ENCODE data around the gene TNNT1. TPM values are rescaled to one million over a fixed set of nuclear protein-coding genes. Genes with fewer than 3 reads are reported as not detected.

Gene TNNT1
- total RNA-seq, 1 experiment from 2014 or later = 228 TPM

DNA sequence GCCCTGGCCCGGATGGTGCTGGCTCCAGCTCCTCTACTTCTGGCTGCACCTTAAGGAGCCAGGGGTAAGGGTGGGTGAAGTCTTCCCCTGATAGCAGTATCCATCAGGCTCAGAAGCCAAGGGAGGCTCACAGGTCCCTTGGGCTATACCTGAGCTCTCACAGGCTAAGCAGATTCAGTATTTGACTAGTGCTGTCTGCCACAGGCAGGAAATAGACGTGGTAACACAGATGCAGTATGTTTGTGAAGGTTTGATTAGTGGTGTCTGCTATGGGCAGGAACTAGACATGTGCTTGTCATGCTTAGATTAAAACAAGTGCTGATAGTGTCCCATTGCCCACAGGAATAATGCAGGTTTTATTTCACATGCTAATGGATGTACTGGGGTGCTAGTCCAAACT is 27.1 kb upstream of the TNNT1 start:
- Histone ChIP-seq H3K4me1 (replicated peaks; ENCODE audit: insufficient read depth) (peaks cover 10% of the 10 kb centered on the region; the same call in 1 of the 2 replicates), H2AFZ (no peak overlapping the region)
- intact Hi-C loops (cut with micrococcal nuclease; ENCODE audit: unreplicated experiment) = no loop called here

DNA sequence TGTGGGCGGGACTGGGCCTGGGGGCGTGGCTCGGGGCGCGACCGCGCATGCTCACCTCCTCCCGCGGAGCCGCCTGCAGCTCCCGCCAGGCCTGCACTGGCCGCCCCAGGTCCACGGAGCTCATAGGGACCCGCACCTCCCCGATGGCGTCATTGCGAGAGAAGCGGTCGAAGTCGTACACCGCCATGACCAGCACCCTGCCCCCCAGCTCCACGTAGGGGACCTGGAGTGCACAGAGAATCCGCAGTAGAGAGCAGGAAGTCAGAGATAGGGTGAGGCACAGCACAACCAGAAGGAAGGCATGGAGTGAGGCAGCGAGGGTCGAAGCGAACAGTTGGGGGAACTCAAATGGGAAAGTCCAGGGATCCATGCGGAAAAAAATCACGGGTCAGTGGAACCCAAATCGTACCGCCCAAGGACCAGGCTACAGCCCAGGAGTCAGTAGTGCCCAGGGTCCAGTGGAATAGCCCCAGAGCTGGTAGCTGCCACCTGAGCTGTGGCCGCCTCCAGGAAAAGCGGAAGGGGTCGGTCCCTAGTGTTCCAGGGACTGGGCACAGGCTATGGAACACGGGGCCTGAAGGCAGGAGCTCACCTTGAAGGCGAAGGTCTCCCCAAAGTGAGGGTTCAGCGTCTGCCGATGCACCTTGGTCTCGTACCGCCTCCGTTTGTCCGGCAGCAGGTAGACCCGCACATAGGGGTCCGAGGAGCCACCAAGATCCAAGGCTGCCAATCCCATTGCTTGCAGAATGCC is 26.3 kb upstream of the TNNT1 start:
- TF ChIP-seq, protein P1, sequence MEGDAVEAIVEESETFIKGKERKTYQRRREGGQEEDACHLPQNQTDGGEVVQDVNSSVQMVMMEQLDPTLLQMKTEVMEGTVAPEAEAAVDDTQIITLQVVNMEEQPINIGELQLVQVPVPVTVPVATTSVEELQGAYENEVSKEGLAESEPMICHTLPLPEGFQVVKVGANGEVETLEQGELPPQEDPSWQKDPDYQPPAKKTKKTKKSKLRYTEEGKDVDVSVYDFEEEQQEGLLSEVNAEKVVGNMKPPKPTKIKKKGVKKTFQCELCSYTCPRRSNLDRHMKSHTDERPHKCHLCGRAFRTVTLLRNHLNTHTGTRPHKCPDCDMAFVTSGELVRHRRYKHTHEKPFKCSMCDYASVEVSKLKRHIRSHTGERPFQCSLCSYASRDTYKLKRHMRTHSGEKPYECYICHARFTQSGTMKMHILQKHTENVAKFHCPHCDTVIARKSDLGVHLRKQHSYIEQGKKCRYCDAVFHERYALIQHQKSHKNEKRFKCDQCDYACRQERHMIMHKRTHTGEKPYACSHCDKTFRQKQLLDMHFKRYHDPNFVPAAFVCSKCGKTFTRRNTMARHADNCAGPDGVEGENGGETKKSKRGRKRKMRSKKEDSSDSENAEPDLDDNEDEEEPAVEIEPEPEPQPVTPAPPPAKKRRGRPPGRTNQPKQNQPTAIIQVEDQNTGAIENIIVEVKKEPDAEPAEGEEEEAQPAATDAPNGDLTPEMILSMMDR (conservative IDR thresholded peaks at IDR 0.05) = no peak
- no peak for TF ChIP-seq EZH2 (IDR thresholded peaks at IDR 0.05; ENCODE audit: low read depth)
- no peak overlapping the region for H3K4me3 ChIP-seq
- H3K9me2 ChIP-seq (ENCODE audit: insufficient read depth) = no peaks in the 10 kb centered on the region
- no peaks in the 10 kb centered on the region for H3K36me3 ChIP-seq (ENCODE audit: low read depth)
- H3F3A ChIP-seq (ENCODE audit: insufficient read depth, low read depth) = peaks cover 25% of the 10 kb centered on the region
- BruUV-seq (replicated peaks) = no TSS peak
- peaks cover 10% of the 10 kb centered on the region; the same call in 1 of the 2 replicates for H3K4me1 ChIP-seq (replicated peaks; ENCODE audit: insufficient read depth)
- H3K27ac ChIP-seq = no peak overlapping the region
- CTCF ChIA-PET = interaction anchor here (0.6 kb wide), 1 partner anchor 147 kb away, joined by 5 read pairs; no protein-coding TSS in a partner anchor
- H4K20me1 ChIP-seq (ENCODE audit: insufficient read depth) = no peaks in the 10 kb centered on the region
- no peak for DNase-seq
- intact Hi-C loops (cut with micrococcal nuclease; ENCODE audit: unreplicated experiment) = no loop called here
- POLR2A ChIA-PET (ENCODE audit: unreplicated experiment) = interaction anchor here (0.6 kb wide), 1 partner anchor 100 kb away, joined by 3 read pairs; the partner anchor contains the start of gene EPS8L1
- no peaks in the 10 kb centered on the region for H3K27me3 ChIP-seq (ENCODE audit: insufficient read depth, low read depth)
- H3K9me3 ChIP-seq (ENCODE audit: insufficient read depth, low read depth) = no peaks in the 10 kb centered on the region
- no peaks in the 10 kb centered on the region for H3K79me2 ChIP-seq (ENCODE audit: low read depth)
- H2AFZ ChIP-seq = no peak overlapping the region
- no peak overlapping the region for H3K4me2 ChIP-seq

More for the DNA sequence above, 27.1 kb upstream of the TNNT1 start:
- H3K79me2 ChIP-seq (ENCODE audit: low read depth) = no peaks in the 10 kb centered on the region
- no peaks in the 10 kb centered on the region for H3K9me2 ChIP-seq (ENCODE audit: insufficient read depth)
- no peak overlapping the region for H3K4me3 ChIP-seq
- DNase-seq = no peak
- H3K27ac ChIP-seq = no peak overlapping the region
- no peaks in the 10 kb centered on the region for H3K27me3 ChIP-seq (ENCODE audit: insufficient read depth, low read depth)
- no peaks in the 10 kb centered on the region for H4K20me1 ChIP-seq (ENCODE audit: insufficient read depth)
- no peaks in the 10 kb centered on the region for H3K36me3 ChIP-seq (ENCODE audit: low read depth)
- peaks cover 25% of the 10 kb centered on the region for H3F3A ChIP-seq (ENCODE audit: insufficient read depth, low read depth)
- no peaks in the 10 kb centered on the region for H3K9me3 ChIP-seq (ENCODE audit: insufficient read depth, low read depth)
- CTCF ChIA-PET = no interaction called here
- POLR2A ChIA-PET (ENCODE audit: unreplicated experiment) = interaction anchor here (0.6 kb wide), 1 partner anchor 101 kb away, joined by 3 read pairs; the partner anchor contains the start of gene EPS8L1
- no peak overlapping the region for H3K4me2 ChIP-seq
- TF ChIP-seq, protein P1 (conservative IDR thresholded peaks at IDR 0.05) = 0 out of 2 replicates have a peak, but pooled peaks have one; percentile 30
- TF ChIP-seq EZH2 (IDR thresholded peaks at IDR 0.05; ENCODE audit: low read depth) = no peak
- BruUV-seq (replicated peaks) = no TSS peak

DNA sequence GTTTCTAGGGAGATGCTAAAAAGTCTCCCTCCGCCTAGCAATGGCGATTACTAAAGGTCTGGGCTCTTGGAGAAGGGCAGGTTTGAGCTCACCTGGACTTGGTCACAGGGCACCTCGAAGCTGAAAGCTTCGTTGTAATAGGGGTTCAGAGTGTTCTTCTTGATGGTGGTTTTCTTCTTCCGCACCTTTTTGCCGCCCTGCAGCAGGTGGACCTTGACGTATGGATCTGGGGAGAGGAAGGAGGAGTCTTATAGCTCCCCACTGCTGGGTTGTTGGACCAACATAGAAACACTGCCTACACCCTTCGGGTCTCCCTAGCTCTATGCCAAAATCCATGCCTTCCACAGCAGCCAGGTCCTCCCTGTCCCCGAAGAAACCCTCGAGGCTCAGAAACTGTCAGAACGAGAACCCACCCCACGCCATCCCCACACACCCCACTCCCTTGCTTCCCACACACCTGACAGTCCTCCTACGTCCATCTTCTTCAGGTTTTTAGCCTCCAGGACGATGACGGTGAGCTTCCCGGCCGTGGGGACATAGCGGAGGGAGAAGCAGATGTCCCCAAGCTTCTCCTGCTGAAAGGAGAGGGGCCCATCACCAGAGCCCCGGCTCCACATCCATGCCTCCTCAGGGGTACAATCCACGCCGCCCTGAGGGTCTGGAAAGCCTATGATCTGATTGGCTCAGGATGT is 25.6 kb upstream of the TNNT1 start:
- intact Hi-C loops (cut with micrococcal nuclease; ENCODE audit: unreplicated experiment) = no loop called here

More for the DNA sequence above, 25.6 kb upstream of the TNNT1 start:
- no peak for DNase-seq
- ChIA-PET POLR2A (ENCODE audit: unreplicated experiment) (interaction anchor here (0.6 kb wide), 1 partner anchor 307 kb away, joined by 21 read pairs; no protein-coding TSS in a partner anchor), CTCF (interaction anchor here (0.6 to 0.7 kb wide), 3 partner anchors 9 to 329 kb away, joined by 3 to 5 read pairs (median 5); no protein-coding TSS in a partner anchor)
- no peak overlapping the region; the same call in 1 of the 2 replicates for H2AFZ ChIP-seq
- H3K79me2 ChIP-seq (ENCODE audit: low read depth) = no peaks in the 10 kb centered on the region
- H3K4me2 ChIP-seq = peak overlapping the region; percentile 94; the same call in 1 of the 2 replicates
- peak overlapping the region; percentile 88; the same call in 1 of the 2 replicates for H3K4me3 ChIP-seq
- no peaks in the 10 kb centered on the region for H3K9me2 ChIP-seq (ENCODE audit: insufficient read depth)
- H3K4me1 ChIP-seq (replicated peaks; ENCODE audit: insufficient read depth) = peaks cover 10% of the 10 kb centered on the region; the same call in 1 of the 2 replicates
- TSS peak; percentile 58 for BruUV-seq (replicated peaks)
- peaks cover 25% of the 10 kb centered on the region for H3F3A ChIP-seq (ENCODE audit: insufficient read depth, low read depth)
- no peaks in the 10 kb centered on the region for H4K20me1 ChIP-seq (ENCODE audit: insufficient read depth)
- no peaks in the 10 kb centered on the region for H3K9me3 ChIP-seq (ENCODE audit: insufficient read depth, low read depth)
- H3K27me3 ChIP-seq (ENCODE audit: insufficient read depth, low read depth) = no peaks in the 10 kb centered on the region
- no peak overlapping the region for H3K27ac ChIP-seq
- TF ChIP-seq, protein P1 (conservative IDR thresholded peaks at IDR 0.05) = no peak
- TF ChIP-seq EZH2 (IDR thresholded peaks at IDR 0.05; ENCODE audit: low read depth) = no peak
- no peaks in the 10 kb centered on the region for H3K36me3 ChIP-seq (ENCODE audit: low read depth)
